Measurements from ENCODE around the gene MND1. TPM values are rescaled to one million over a fixed set of nuclear protein-coding genes. Genes with fewer than 3 reads are reported as not detected.

Gene MND1
- total RNA-seq, 5 donors from 2014 or later (not counting 1 experiment from before 2014, with no cell fraction given) = 0.53 to 1.1 (median 0.70) TPM; not detected in 2

DNA sequence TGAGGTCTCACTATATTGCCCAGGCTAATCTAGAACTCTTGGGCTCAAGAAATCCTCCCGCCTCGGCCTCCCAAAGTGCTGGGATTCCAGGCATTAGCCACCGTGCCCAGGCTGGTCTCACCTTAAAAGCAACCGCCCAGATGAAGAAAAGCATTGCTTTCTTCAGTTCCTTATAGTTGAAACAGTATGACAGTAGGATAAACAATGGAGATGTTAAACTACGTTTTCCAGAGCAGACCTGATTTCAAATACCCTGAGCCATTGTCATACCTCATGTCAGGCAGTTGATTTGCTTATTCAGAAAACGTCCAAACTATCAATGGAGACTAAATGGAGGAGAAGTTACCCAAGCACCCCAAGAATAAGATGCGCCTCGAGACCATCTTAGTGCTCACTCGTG lies 95.3 kb downstream of the MND1 start:
- Histone ChIP-seq H3K4me1 (ENCODE audit: control insufficient read depth in 1 of 2, extremely low read depth in 1 of 2, insufficient read depth in 2 of 2, low read length in 2 of 2) (peaks cover 9 to 23% of the 10 kb centered on the region in 2 experiments), H3K27me3 (replicated peaks in 1 of 2; ENCODE audit: control insufficient read depth in 2 of 2, extremely low read depth in 1 of 2, insufficient read depth in 2 of 2, low read length in 1 of 2) (no peaks in the 10 kb centered on the region), H3K4me3 (ENCODE audit: control insufficient read depth in 1 of 2, extremely low read depth in 1 of 2, low read length in 1 of 2) (peak overlapping the region in 1 of 2 donors; percentile 53), H3K36me3 (ENCODE audit: control insufficient read depth in 2 of 2, extremely low read depth in 1 of 2, insufficient read depth in 1 of 2, low read length in 1 of 2) (no peaks in the 10 kb centered on the region), H3K9me3 (no peaks in the 10 kb centered on the region), H3K27ac (ENCODE audit: low read length) (peak overlapping the region; percentile 90)
- H3K9me3 Mint-ChIP-seq = no peaks in the 10 kb centered on the region
- DNase-seq = no peak
- H3K36me3 Mint-ChIP-seq = no peaks in the 10 kb centered on the region
- H3K27me3 Mint-ChIP-seq = no peaks in the 10 kb centered on the region
- ATAC-seq (replicated peaks in 1 of 4) = no peak
- ChIA-PET POLR2A (no interaction called here), CTCF (interaction anchor here in 1 of 2 donors (1.7 kb wide), 1 partner anchor 134 kb away, joined by 6 read pairs; no protein-coding TSS in a partner anchor)
- WGBS (ENCODE audit: insufficient coverage) = no CpG with 5 or more reads among the region's 9 CpGs
- peak overlapping the region in 1 of 2 donors; percentile 94 for H3K27ac Mint-ChIP-seq
- peak overlapping the region; percentile 39 to 78 (median 78) for H3K4me3 Mint-ChIP-seq
- H3K4me1 Mint-ChIP-seq = peaks cover 34 to 46% (median 43%) of the 10 kb centered on the region in 3 donors

DNA sequence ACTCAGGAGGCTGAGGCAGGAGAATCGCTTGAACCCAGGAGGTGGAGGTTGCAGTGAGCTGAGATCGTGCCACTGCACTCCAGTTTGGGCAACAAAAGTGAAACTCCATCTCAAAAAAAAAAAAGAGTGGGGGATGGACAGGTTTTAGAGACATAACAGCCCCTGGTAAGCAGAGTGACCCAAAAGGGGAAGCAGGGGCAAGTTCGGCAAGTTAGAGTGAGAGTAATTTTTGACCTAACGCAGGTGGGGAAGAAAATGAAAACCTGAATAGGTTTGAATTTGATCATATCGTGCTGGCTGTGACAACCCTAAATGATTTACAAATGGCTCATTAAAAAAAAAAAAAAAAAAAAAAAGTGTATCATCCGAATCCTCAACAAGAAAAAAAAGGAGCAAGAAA lies 96.0 kb downstream of the MND1 start:
- Mint-ChIP-seq H3K4me3 (peak overlapping the region in 1 of 3 donors; percentile 31), H3K36me3 (no peaks in the 10 kb centered on the region), H3K27me3 (no peaks in the 10 kb centered on the region), H3K4me1 (peaks cover 34 to 46% (median 43%) of the 10 kb centered on the region in 3 donors), H3K27ac (peak overlapping the region; percentile 8 to 17), H3K9me3 (no peaks in the 10 kb centered on the region)
- no CpG with 5 or more reads among the region's 6 CpGs for WGBS (ENCODE audit: insufficient coverage)
- Histone ChIP-seq H3K9me3 (no peaks in the 10 kb centered on the region), H3K4me3 (ENCODE audit: control insufficient read depth in 1 of 2, extremely low read depth in 1 of 2, low read length in 1 of 2) (no peak overlapping the region), H3K36me3 (ENCODE audit: control insufficient read depth in 2 of 2, extremely low read depth in 1 of 2, insufficient read depth in 1 of 2, low read length in 1 of 2) (no peaks in the 10 kb centered on the region), H3K27ac (ENCODE audit: low read length) (no peak overlapping the region), H3K27me3 (replicated peaks in 1 of 2; ENCODE audit: control insufficient read depth in 2 of 2, extremely low read depth in 1 of 2, insufficient read depth in 2 of 2, low read length in 1 of 2) (no peaks in the 10 kb centered on the region), H3K4me1 (ENCODE audit: control insufficient read depth in 1 of 2, extremely low read depth in 1 of 2, insufficient read depth in 2 of 2, low read length in 2 of 2) (peaks cover 9 to 23% of the 10 kb centered on the region in 2 experiments)
- CTCF ChIA-PET = no interaction called here
- ATAC-seq (replicated peaks in 1 of 4) = no peak
- DNase-seq = no peak
- POLR2A ChIA-PET = no interaction called here

DNA sequence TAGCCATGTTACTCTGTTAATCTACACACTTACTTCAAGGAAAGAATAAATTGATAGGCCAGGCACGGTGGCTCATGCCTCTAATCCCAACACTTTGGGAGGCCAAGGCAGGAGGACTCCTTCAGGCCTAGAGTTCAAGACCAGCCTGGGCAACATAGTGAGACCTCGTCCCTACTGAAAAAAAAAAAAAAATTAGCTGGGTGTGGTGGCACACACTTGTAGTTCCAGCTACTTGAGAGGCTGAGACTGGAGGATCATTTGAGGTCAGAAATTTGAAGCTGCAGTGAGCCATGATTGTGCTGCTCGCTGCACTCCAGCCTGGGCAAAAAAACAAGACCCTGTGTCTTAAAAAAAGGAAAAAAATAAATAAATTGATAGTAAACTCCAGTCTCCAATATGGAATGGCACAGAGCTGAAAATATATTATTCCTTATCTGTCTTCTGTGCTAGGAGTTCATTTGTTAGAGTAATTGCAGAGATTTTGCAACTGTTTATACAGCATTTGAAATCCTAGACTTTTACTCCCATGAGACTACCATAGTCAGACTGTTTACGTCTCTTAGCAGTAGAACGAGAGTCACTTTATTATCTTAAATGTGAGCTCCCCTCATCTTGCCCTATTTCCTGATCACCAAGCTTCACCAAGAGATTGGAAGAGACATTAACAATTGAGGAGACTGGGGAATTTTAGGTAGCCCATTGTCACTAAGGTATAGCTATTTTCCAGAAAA lies 102.9 kb downstream of the MND1 start:
- Histone ChIP-seq H3K27me3 (replicated peaks in 1 of 2; ENCODE audit: control insufficient read depth in 2 of 2, extremely low read depth in 1 of 2, insufficient read depth in 2 of 2, low read length in 1 of 2) (no peaks in the 10 kb centered on the region), H3K36me3 (ENCODE audit: control insufficient read depth in 2 of 2, extremely low read depth in 1 of 2, insufficient read depth in 1 of 2, low read length in 1 of 2) (no peaks in the 10 kb centered on the region), H3K4me1 (ENCODE audit: control insufficient read depth in 1 of 2, extremely low read depth in 1 of 2, insufficient read depth in 2 of 2, low read length in 2 of 2) (peaks cover 13 to 18% of the 10 kb centered on the region in 2 experiments), H3K4me3 (ENCODE audit: control insufficient read depth in 1 of 2, extremely low read depth in 1 of 2, low read length in 1 of 2) (no peak overlapping the region), H3K9me3 (no peaks in the 10 kb centered on the region), H3K27ac (ENCODE audit: low read length) (no peak overlapping the region)
- CTCF ChIA-PET = interaction anchor here (0.5 to 1.4 kb wide), 6 partner anchors 10 to 1037 kb away, joined by 3 to 5 read pairs (median 4); no protein-coding TSS in a partner anchor
- ATAC-seq (replicated peaks in 1 of 4) (no peak), DNase-seq (no peak)
- no peaks in the 10 kb centered on the region for H3K36me3 Mint-ChIP-seq
- H3K4me1 Mint-ChIP-seq = peaks cover 21 to 40% (median 23%) of the 10 kb centered on the region in 3 donors
- no peaks in the 10 kb centered on the region for H3K9me3 Mint-ChIP-seq
- POLR2A ChIA-PET = interaction anchor here (0.5 to 0.6 kb wide), 3 partner anchors 72 to 554 kb away, joined by 3 to 8 read pairs (median 4); no protein-coding TSS in a partner anchor
- WGBS (ENCODE audit: insufficient coverage) = no CpG with 5 or more reads among the region's 5 CpGs
- no peaks in the 10 kb centered on the region for H3K27me3 Mint-ChIP-seq
- H3K4me3 Mint-ChIP-seq = no peak overlapping the region
- peak overlapping the region in 1 of 2 donors; percentile 62 for H3K27ac Mint-ChIP-seq

DNA sequence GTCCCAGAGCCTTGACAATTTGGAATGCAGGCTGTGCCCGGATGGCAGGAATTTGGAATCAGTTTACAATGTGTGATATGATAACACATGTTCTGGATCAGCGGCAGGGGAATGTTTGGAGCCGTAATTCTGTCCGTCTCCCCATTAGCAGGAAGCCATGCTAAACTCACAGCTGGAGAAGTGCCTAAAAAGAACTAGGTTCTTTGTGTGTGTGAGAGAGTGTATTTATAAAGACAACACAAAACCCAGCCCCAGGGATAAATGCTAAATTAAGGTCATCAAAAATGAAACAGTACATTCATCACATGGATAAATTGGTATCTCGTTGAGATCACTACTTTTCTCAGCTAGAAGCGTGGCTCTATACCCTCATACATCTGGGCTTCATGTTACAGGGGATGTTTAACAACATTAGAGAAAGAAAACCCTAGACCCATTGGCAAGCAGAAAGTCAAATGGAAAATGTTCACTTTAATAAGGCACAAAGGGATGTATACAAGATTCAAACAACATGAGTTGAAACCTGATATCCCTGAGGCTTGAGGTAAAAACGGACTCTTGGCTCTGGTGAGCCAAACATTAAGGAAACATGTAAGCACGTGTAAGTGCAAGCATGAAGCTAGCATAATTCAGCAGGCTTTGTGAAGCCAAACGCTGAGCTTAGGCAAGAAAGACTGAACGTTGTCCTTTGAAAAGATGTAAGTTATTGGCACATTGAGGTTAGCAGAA lies 103.7 kb downstream of the MND1 start:
- Mint-ChIP-seq H3K4me1 (peaks cover 21 to 34% (median 23%) of the 10 kb centered on the region in 3 donors), H3K36me3 (no peaks in the 10 kb centered on the region), H3K27ac (peak overlapping the region; percentile 48 to 59), H3K4me3 (no peak overlapping the region), H3K9me3 (no peaks in the 10 kb centered on the region), H3K27me3 (no peaks in the 10 kb centered on the region)
- Histone ChIP-seq H3K27ac (ENCODE audit: low read length) (no peak overlapping the region), H3K36me3 (ENCODE audit: control insufficient read depth in 2 of 2, extremely low read depth in 1 of 2, insufficient read depth in 1 of 2, low read length in 1 of 2) (no peaks in the 10 kb centered on the region), H3K9me3 (no peaks in the 10 kb centered on the region), H3K27me3 (replicated peaks in 1 of 2; ENCODE audit: control insufficient read depth in 2 of 2, extremely low read depth in 1 of 2, insufficient read depth in 2 of 2, low read length in 1 of 2) (no peaks in the 10 kb centered on the region), H3K4me1 (ENCODE audit: control insufficient read depth in 1 of 2, extremely low read depth in 1 of 2, insufficient read depth in 2 of 2, low read length in 2 of 2) (peaks cover 13 to 18% of the 10 kb centered on the region in 2 experiments), H3K4me3 (ENCODE audit: control insufficient read depth in 1 of 2, extremely low read depth in 1 of 2, low read length in 1 of 2) (no peak overlapping the region)
- ATAC-seq (replicated peaks in 1 of 4) = no peak
- 75% methylated on average over 3 of the region's 10 CpGs for WGBS (ENCODE audit: insufficient coverage)
- POLR2A ChIA-PET = interaction anchor here in 1 of 2 donors (0.5 kb wide), 1 partner anchor 139 kb away, joined by 4 read pairs; no protein-coding TSS in a partner anchor
- CTCF ChIA-PET = interaction anchor here (0.5 to 1.4 kb wide), 6 partner anchors 11 to 1037 kb away, joined by 3 to 5 read pairs (median 3); no protein-coding TSS in a partner anchor
- DNase-seq = no peak

DNA sequence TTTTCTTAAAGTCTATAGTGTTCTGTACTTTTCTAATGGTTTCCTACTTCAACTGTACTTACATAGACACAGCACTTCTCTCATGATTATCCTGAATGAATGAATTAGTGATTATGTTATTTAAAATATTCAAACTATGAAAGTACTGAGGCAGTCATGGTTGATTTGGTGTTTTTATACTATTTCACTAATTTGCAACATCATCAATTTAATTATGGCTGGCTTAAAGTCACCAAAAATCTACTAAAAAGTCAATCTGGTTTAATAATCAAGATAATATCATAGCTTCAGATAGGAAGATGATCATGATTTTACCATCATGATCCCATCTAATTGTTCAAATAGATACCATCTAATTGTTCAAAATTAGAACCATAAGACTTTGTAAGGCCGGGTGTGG lies 104.8 kb downstream of the MND1 start:
- WGBS (ENCODE audit: insufficient coverage) = no CpG with 5 or more reads among the region's 1 CpG
- Mint-ChIP-seq H3K27me3 (no peaks in the 10 kb centered on the region), H3K36me3 (no peaks in the 10 kb centered on the region), H3K4me1 (peaks cover 21 to 31% (median 23%) of the 10 kb centered on the region in 3 donors), H3K27ac (peak overlapping the region; percentile 68 to 77), H3K4me3 (peak overlapping the region in 1 of 3 donors; percentile 64), H3K9me3 (no peaks in the 10 kb centered on the region)
- Histone ChIP-seq H3K4me1 (ENCODE audit: control insufficient read depth in 1 of 2, extremely low read depth in 1 of 2, insufficient read depth in 2 of 2, low read length in 2 of 2) (peaks cover 13 to 18% of the 10 kb centered on the region in 2 experiments), H3K27me3 (replicated peaks in 1 of 2; ENCODE audit: control insufficient read depth in 2 of 2, extremely low read depth in 1 of 2, insufficient read depth in 2 of 2, low read length in 1 of 2) (no peaks in the 10 kb centered on the region), H3K4me3 (ENCODE audit: control insufficient read depth in 1 of 2, extremely low read depth in 1 of 2, low read length in 1 of 2) (no peak overlapping the region), H3K27ac (ENCODE audit: low read length) (peak overlapping the region; percentile 43), H3K36me3 (ENCODE audit: control insufficient read depth in 2 of 2, extremely low read depth in 1 of 2, insufficient read depth in 1 of 2, low read length in 1 of 2) (no peaks in the 10 kb centered on the region), H3K9me3 (no peaks in the 10 kb centered on the region)
- ChIA-PET CTCF (interaction anchor here in 1 of 2 donors (0.7 kb wide), 1 partner anchor 1698 kb away, joined by 5 read pairs; no protein-coding TSS in a partner anchor), POLR2A (interaction anchor here in 1 of 2 donors (0.6 kb wide), 1 partner anchor 11 kb away, joined by 6 read pairs; no protein-coding TSS in a partner anchor)
- ATAC-seq (replicated peaks in 1 of 4) = no peak
- no peak for DNase-seq

DNA sequence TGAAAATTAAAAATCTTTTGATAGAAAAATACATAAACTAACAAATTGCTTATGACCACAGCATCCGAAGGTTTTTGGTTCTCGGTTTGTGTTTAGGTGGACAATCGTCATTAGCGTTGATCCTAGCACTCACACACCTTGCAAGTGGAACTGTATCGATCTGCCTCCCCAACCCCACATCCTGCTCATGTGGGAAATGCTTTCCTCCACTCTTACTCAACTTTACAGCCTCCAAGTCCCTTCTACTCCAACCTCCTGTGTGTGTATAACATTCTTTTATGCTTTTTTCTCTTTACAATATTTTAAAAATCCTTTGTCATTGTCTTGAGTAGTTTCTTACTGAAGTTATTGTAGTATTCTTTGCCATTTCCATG lies 106.0 kb downstream of the MND1 start:
- ATAC-seq (replicated peaks in 1 of 4) (peak; percentile 64 to 80 (median 72)), DNase-seq (peak in 1 of 35 experiments; percentile 36)
- Mint-ChIP-seq H3K4me1 (peaks cover 21 to 31% (median 23%) of the 10 kb centered on the region in 3 donors), H3K27me3 (no peaks in the 10 kb centered on the region), H3K27ac (peak overlapping the region; percentile 68 to 77), H3K9me3 (no peaks in the 10 kb centered on the region), H3K36me3 (no peaks in the 10 kb centered on the region), H3K4me3 (peak overlapping the region; percentile 41 to 64 (median 47))
- no peaks in the 10 kb centered on the region for H3K9me3 ChIP-seq
- WGBS (ENCODE audit: insufficient coverage) = 0% methylated on average over 1 of the region's 5 CpGs
- peaks cover 13 to 18% of the 10 kb centered on the region in 2 experiments for H3K4me1 ChIP-seq (ENCODE audit: control insufficient read depth in 1 of 2, extremely low read depth in 1 of 2, insufficient read depth in 2 of 2, low read length in 2 of 2)
- H3K27ac ChIP-seq (ENCODE audit: low read length) = peak overlapping the region; percentile 43
- H3K27me3 ChIP-seq (replicated peaks in 1 of 2; ENCODE audit: control insufficient read depth in 2 of 2, extremely low read depth in 1 of 2, insufficient read depth in 2 of 2, low read length in 1 of 2) = no peaks in the 10 kb centered on the region
- ChIA-PET CTCF (no interaction called here), POLR2A (no interaction called here)
- H3K36me3 ChIP-seq (ENCODE audit: control insufficient read depth in 2 of 2, extremely low read depth in 1 of 2, insufficient read depth in 1 of 2, low read length in 1 of 2) = no peaks in the 10 kb centered on the region
- H3K4me3 ChIP-seq (ENCODE audit: control insufficient read depth in 1 of 2, extremely low read depth in 1 of 2, low read length in 1 of 2) = peak overlapping the region; percentile 1 to 38
